ENCODE data around the gene MAML2. TPM values are rescaled to one million over a fixed set of nuclear protein-coding genes. Genes with fewer than 3 reads are reported as not detected.

MAML2 gene
- total and polyA plus RNA-seq, 8 donors, result 1.3 to 22.8 (median 12.1) TPM

DNA sequence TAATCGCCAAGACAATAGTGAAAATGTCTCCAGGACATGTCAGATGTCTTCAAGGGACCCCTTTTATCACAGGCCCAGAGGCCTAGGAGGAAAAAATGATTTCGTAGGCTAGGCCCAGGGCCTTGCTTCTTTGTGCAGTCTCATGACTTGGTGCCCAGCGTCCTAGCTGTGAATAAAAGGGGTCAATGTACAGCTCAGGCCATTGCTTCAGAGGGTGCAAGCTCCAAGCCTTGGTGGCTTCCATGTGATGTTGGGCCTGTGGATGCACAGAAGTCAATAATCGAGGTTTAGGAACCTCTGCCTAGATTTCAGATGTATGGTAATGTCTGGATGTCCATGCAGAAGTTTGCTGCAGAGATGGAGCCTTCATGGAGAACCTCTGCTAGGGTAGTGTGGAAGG lies 398.4 kb downstream of the MAML2 start:
- no peak for DNase-seq
- intact Hi-C loops (cut with DNase I; ENCODE audit: low total_unique reads), result no loop called here
- Histone ChIP-seq H3K4me3 (no peak overlapping the region), H3K27me3 (no peaks in the 10 kb centered on the region), H3K36me3 (no peaks in the 10 kb centered on the region), H3K27ac (no peak overlapping the region), H3K9me3 (peaks cover 3 to 24% (median 15%) of the 10 kb centered on the region in 4 donors), H3K4me1 (no peaks in the 10 kb centered on the region)
- no peak for TF ChIP-seq EP300 (IDR thresholded peaks at IDR 0.05)
- TF ChIP-seq POLR2A (IDR thresholded peaks at IDR 0.05), result no peak
- no peak for TF ChIP-seq POLR2AphosphoS5 (IDR thresholded peaks at IDR 0.05)
- TF ChIP-seq, protein P1, sequence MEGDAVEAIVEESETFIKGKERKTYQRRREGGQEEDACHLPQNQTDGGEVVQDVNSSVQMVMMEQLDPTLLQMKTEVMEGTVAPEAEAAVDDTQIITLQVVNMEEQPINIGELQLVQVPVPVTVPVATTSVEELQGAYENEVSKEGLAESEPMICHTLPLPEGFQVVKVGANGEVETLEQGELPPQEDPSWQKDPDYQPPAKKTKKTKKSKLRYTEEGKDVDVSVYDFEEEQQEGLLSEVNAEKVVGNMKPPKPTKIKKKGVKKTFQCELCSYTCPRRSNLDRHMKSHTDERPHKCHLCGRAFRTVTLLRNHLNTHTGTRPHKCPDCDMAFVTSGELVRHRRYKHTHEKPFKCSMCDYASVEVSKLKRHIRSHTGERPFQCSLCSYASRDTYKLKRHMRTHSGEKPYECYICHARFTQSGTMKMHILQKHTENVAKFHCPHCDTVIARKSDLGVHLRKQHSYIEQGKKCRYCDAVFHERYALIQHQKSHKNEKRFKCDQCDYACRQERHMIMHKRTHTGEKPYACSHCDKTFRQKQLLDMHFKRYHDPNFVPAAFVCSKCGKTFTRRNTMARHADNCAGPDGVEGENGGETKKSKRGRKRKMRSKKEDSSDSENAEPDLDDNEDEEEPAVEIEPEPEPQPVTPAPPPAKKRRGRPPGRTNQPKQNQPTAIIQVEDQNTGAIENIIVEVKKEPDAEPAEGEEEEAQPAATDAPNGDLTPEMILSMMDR (IDR thresholded peaks at IDR 0.05), result no peak
- WGBS, 5 donors, result 76 to 90% (median 86%) methylated on average over 4 of the region's 4 CpGs

DNA sequence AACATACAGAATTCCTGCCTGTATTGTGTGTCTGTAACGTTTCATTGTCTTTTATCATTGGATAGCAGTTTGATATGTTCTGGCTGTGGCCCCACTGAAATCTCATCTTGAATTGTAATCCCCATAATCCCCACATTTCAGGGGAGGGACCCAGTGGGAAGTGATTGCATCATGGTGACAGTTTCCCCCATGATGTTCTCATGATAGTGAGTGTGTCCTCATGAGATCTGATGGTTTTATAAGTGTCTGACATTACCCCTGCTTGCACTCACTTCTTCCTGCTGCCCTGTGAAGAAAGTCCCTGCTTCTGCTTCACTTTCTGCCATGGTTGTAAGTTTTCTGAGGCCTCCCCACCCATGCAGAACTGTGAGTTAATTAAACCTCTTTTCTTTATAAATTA lies 399.4 kb downstream of the MAML2 start:
- DNase-seq, result no peak
- WGBS, 5 donors, result 53 to 79% (median 69%) methylated on average over 1 of the region's 1 CpG
- no peaks in the 10 kb centered on the region for H3K4me1 ChIP-seq
- intact Hi-C loops (cut with DNase I; ENCODE audit: low total_unique reads), result no loop called here
- no peak overlapping the region for H3K27ac ChIP-seq
- H3K27me3 ChIP-seq, result no peaks in the 10 kb centered on the region
- TF ChIP-seq, protein P1 (IDR thresholded peaks at IDR 0.05), result no peak
- no peak for TF ChIP-seq POLR2AphosphoS5 (IDR thresholded peaks at IDR 0.05)
- TF ChIP-seq EP300 (IDR thresholded peaks at IDR 0.05), result no peak
- TF ChIP-seq POLR2A (IDR thresholded peaks at IDR 0.05), result no peak
- no peaks in the 10 kb centered on the region for H3K36me3 ChIP-seq
- peaks cover 3 to 20% (median 11%) of the 10 kb centered on the region in 4 donors for H3K9me3 ChIP-seq
- H3K4me3 ChIP-seq, result no peak overlapping the region

DNA sequence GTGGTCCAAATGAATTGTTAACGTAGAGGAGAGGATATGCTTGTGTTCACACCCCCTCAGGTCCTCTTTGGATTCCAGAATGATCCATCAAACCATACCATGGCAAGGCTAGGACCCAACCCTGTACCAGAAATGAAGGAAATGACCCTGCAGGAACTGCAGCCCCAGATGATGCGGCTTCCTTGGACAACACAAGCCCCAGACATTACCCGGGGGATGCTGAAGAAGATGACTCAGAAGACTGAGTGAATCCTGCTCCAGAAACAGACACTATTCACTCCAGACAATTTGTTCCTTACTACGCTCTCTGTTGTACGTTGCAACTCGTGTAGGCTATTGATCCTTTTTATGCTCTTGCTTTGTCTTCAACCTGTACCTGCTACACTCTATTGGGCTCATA lies 403.9 kb downstream of the MAML2 start:
- H3K27ac ChIP-seq, result no peak overlapping the region
- no peak overlapping the region for H3K4me3 ChIP-seq
- no peaks in the 10 kb centered on the region for H3K36me3 ChIP-seq
- DNase-seq, result no peak
- H3K27me3 ChIP-seq, result no peaks in the 10 kb centered on the region
- intact Hi-C loops (cut with DNase I; ENCODE audit: low total_unique reads), result no loop called here
- H3K9me3 ChIP-seq, result peaks cover 0 to 5% (median under 1%) of the 10 kb centered on the region in 4 donors
- 77 to 97% (median 88%) methylated on average over 6 of the region's 6 CpGs for WGBS, 5 donors
- TF ChIP-seq, protein P1 (IDR thresholded peaks at IDR 0.05), result no peak
- TF ChIP-seq POLR2AphosphoS5 (IDR thresholded peaks at IDR 0.05) (no peak), POLR2A (IDR thresholded peaks at IDR 0.05) (no peak), EP300 (IDR thresholded peaks at IDR 0.05) (no peak)
- no peaks in the 10 kb centered on the region for H3K4me1 ChIP-seq

DNA sequence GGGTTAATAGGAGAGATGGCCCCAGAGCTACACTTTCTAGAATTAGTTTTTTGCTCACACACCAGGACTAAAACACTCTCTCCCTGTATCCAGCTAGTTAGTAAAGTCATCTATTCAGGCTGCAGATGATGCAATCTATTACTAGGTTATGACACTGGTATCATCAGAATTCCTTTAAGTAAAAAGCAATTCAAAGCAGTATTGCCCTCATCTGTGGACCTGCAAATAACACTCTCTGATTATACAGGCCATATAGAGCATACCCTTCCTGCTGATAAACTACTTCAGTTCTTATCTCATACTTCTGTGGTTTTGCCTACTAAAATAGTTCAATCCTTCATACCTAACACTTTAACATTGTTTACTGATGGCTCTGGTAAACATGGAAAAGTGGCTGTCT lies 405.6 kb downstream of the MAML2 start:
- Histone ChIP-seq H3K4me3 (no peak overlapping the region), H3K36me3 (no peaks in the 10 kb centered on the region), H3K27ac (no peak overlapping the region), H3K27me3 (no peaks in the 10 kb centered on the region), H3K9me3 (peaks cover 0 to 5% (median 0%) of the 10 kb centered on the region in 4 donors), H3K4me1 (no peaks in the 10 kb centered on the region)
- DNase-seq, result no peak
- intact Hi-C loops (cut with DNase I; ENCODE audit: low total_unique reads), result no loop called here
- no peak for TF ChIP-seq EP300 (IDR thresholded peaks at IDR 0.05)
- TF ChIP-seq, protein P1 (IDR thresholded peaks at IDR 0.05), result no peak
- TF ChIP-seq POLR2AphosphoS5 (IDR thresholded peaks at IDR 0.05), result no peak

Data from stomach (tissue), 9 donors.